GM06990 (cell line): ENCODE data around the gene CCL17.
"Not testable (repeated sequence)": the region's sequence is repeated elsewhere in the genome, so short reads cannot be mapped to it uniquely, and the experiment has no call there.

Experiments used
- DNase-seq: peaks from one replicate; pipeline ENCODE4 v3.0.0-alpha.2; 2011; ENCODE audit not compliant: insufficient read length; ENCODE audit errors: extremely low read depth
- H3K27me3 ChIP-seq: replicated peaks from 2 replicates; pipeline ENCODE4 v1.6.0; 2011; ENCODE audit warnings: low read length; ENCODE audit not compliant: control insufficient read depth, insufficient read depth
- H3K36me3 ChIP-seq: 2 replicates; pipeline ENCODE4 v1.5.1; 2011; ENCODE audit warnings: low read length; ENCODE audit not compliant: control insufficient read depth, insufficient read depth
- H3K4me3 ChIP-seq: replicated peaks from 2 replicates; pipeline ENCODE4 v1.5.1; 2011; ENCODE audit warnings: low read depth, mild to moderate bottlenecking, control low read depth, low read length
- CTCF ChIP-seq: IDR thresholded peaks from 2 replicates; pipeline ENCODE4 v1.5.1; 2011; ENCODE audit warnings: low read length, control low read depth, mild to moderate bottlenecking, inconsistent platforms; ENCODE audit not compliant: insufficient read depth, poor library complexity, severe bottlenecking

The CCL17 gene

DNA sequence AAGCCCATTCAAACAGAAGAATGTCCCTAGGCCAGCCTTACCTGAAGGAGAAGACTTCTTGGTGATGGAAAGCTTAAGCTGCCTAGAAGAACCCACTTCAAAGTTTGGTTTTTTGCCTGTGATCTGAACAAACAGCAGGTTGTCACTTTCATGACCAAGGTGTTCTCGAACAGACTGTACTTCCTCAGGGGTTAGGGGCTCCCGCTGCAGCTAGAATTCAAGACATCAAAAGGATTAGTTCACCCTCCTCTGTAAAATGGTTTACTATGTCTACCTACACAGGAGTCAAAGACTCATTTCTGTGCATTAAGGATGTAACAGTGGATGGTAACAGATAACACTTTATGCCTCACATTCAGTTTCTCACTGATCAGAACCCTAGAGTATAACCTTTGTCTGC, 29.4 kb downstream of the CCL17 start:
- no peaks in the 10 kb centered on the region for H3K27me3 ChIP-seq
- TF ChIP-seq CTCF, result no peak
- DNase-seq, result no peak
- H3K36me3 ChIP-seq, result peaks cover 21% of the 10 kb centered on the region
- H3K4me3 ChIP-seq, result no peak overlapping the region

DNA sequence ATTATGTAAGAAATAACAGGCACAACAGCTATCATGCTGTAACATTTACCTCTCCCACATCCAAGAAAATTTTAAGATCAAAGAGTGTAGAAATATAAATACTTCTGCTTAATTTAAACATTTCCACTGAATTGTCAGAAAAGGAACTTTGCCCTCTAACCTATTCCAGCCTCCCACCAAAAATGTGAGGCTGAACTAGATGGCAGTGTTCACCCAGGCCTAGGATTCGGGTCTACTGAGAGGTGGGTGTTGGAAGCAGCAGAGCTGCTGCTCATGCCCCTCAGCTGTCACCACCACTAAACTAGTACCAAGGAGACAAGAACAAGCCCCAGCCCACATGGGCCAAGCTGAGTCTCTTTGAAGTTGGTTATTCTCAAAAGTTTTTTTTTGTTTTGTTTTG, 31.3 kb downstream of the CCL17 start:
- Histone ChIP-seq H3K4me3 (no peak overlapping the region), H3K36me3 (peaks cover 15% of the 10 kb centered on the region), H3K27me3 (no peaks in the 10 kb centered on the region)
- TF ChIP-seq CTCF, result no peak
- DNase-seq, result no peak

GRCh38 chr16:57439947-57440346, 35.4 kb downstream of the CCL17 start:
- not testable (repeated sequence) for DNase-seq, H3K36me3 ChIP-seq, H3K27me3 ChIP-seq, H3K4me3 ChIP-seq

DNA sequence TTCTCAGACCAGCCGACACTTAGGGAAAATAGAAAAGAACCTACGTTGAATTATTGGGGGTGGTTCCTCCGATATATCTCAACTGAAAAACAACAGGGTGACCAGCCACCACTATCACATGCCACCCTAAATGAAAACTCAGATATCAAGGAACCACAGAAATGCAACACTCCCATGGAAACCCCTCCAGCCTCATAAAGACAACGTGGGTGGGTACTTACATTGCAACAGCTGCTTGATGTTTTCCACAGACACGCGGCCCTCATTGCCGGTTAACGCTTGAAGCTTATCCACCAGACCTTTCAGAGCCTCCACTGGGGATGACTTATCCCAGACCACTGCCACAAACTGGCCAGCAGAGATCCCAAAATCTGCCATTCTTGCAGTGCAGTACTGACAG, 36.0 kb downstream of the CCL17 start:
- not testable (repeated sequence) for H3K36me3 ChIP-seq, H3K4me3 ChIP-seq, H3K27me3 ChIP-seq, DNase-seq

DNA sequence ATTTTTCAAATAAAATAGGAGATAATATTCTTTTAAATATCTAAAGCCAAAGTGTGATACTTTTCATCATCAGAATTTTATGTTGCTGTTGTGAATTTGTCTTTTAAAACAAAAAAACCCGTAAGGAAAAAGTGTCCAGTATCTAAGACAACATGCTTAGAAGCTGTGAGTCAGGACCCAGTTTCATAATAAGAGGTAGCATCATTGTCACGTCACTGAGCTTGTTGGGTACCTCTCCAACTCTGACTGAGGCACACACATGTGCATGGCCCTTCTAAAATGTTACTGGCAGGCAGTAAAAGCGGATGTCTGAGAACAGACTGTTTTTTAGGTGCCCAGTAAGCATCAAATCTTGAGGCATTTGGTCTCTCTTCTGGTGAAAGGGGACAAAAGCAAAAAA, 40.1 kb downstream of the CCL17 start:
- 0 out of 2 replicates have a peak, but pooled peaks cover 2% of the 10 kb centered on the region for H3K36me3 ChIP-seq
- TF ChIP-seq CTCF, result no peak
- H3K27me3 ChIP-seq, result no peaks in the 10 kb centered on the region
- DNase-seq, result no peak
- no peak overlapping the region for H3K4me3 ChIP-seq

- no peak for TF ChIP-seq CTCF
- H3K36me3 ChIP-seq, result 0 out of 2 replicates have a peak, but pooled peaks cover 2% of the 10 kb centered on the region
- H3K27me3 ChIP-seq, result no peaks in the 10 kb centered on the region
- DNase-seq, result no peak
- no peak overlapping the region for H3K4me3 ChIP-seq
Observed at GRCh38 chr16:57445510-57445909, 40.9 kb downstream of the CCL17 start.

DNA sequence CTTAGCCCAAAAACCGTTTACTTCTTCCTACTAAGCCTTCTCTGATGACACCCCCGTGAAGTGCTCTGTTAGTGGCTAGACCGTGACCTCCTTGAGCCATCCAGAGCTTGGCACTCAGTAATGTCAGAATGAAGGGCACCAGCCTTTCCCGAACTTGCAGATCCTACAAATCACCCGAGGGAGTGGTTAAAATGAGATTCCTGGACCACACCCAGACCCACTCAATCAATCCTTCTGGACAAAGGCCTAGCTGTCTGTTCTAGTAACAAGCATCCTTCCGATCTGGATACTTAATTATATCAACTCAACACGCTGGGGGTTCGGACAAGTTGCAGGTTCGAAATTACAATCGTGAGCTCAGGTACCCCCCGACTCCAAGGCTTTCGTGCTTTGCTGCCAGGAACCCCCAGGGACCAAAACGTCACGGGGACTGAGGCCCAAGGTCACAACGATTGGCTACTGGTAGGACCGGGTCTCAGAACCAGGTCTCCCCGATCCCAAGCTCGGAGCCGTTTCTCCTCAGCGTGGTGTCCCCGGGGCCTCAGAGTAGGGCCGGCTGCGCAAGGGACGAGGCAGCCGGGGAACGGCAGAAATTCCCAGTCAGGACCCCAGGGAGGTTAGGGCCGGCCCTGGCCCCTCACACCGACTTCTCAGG, 42.1 kb downstream of the CCL17 start:
- DNase-seq, result no peak
- Histone ChIP-seq H3K4me3 (peak overlapping the region; percentile 95), H3K36me3 (peaks cover 1% of the 10 kb centered on the region), H3K27me3 (no peaks in the 10 kb centered on the region)
- TF ChIP-seq CTCF, result no peak
